K562 treated with DMSO at 1 percent for 4 hours (cell line): Measurements from ENCODE around the gene ZNF541. TPM values are rescaled to one million over a fixed set of nuclear protein-coding genes. Genes with fewer than 3 reads are reported as not detected.

ENCODE experiments used
- total RNA-seq: library from RNA; unstranded; fragments of 300-600 nt; gene quantifications from 2 replicates; pipeline ENCODE4 v1.2.3, GENCODE V29; 2022; ENCODE audit not compliant: insufficient read depth

Gene ZNF541
- 0.44 and 0.96 TPM in 2 replicates for total RNA-seq

GRCh38 chr19:47573071-47574026, at the start of gene ZNF541:
Gene ZNF541 (minus strand): TSS chr19:47573148. CDS start chr19:47555856, 17,292 bp downstream.

GRCh38 chr19:47608969-47609905, 36.3 kb upstream of the ZNF541 start, which contains the start of gene BICRA:
Gene BICRA (plus strand): TSS chr19:47609134. CDS start chr19:47673575, 64,441 bp downstream.

Other genes starting within 250 kb of the ZNF541 start
- gene C5AR2, start 241.0 kb downstream of the ZNF541 start, total RNA-seq = not detected in 2 replicates
- 11.3 and 12.0 TPM in 2 replicates for gene DHX34, start 223.8 kb downstream of the ZNF541 start, total RNA-seq
- gene MEIS3, start 153.6 kb downstream of the ZNF541 start, total RNA-seq = 2.9 and 5.6 TPM in 2 replicates
- gene SLC8A2, start 101.3 kb downstream of the ZNF541 start, total RNA-seq = 0.24 TPM in 1 of 2 replicates, not detected in the other
- 8.1 and 10.2 TPM in 2 replicates for gene KPTN, start 88.9 kb downstream of the ZNF541 start, total RNA-seq
- gene NAPA, start 58.1 kb downstream of the ZNF541 start, total RNA-seq = 134 and 135 TPM in 2 replicates
- gene BICRA, start 36.0 kb upstream of the ZNF541 start, total RNA-seq = 4.8 and 12.1 TPM in 2 replicates
- 21.0 and 25.2 TPM in 2 replicates for gene EHD2, start 140.3 kb upstream of the ZNF541 start, total RNA-seq
- 1,045 and 1,223 TPM in 2 replicates for gene NOP53, start 172.4 kb upstream of the ZNF541 start, total RNA-seq
- gene SELENOW, start 205.6 kb upstream of the ZNF541 start, total RNA-seq = 96.8 and 155 TPM in 2 replicates
- not detected in 2 replicates for gene TPRX1, start 231.4 kb upstream of the ZNF541 start, total RNA-seq
- gene CRX, start 248.8 kb upstream of the ZNF541 start, total RNA-seq = not detected in 2 replicates